Endothelial cell of umbilical vein (primary cell): ENCODE measurements around the gene FABP1. TPM values are rescaled to one million over a fixed set of nuclear protein-coding genes. Genes with fewer than 3 reads are reported as not detected.

Experiments used
- BruUV-seq: library from RNA; stranded (reverse); fragments of 400-500 nt; replicated peaks from 2 replicates; lab custom pipeline; 2021; lab: Mats Ljungman, UMichigan
- CTCF ChIA-PET: fragments of 300-600, 350-600 bp; sonication (Branson Sonifier 250); formaldehyde crosslinking; loops from one replicate; lab custom pipeline; 2021; ENCODE audit warnings: antibody characterized with exemption, inconsistent platforms; lab: Charles Lee
- POLR2A ChIA-PET: fragments of 300-600, 350-600 bp; sonication (Branson Sonifier 250); formaldehyde crosslinking; loops from one replicate; lab custom pipeline; 2021; ENCODE audit warnings: antibody characterized with exemption, inconsistent platforms; lab: Charles Lee
- DNase-seq: peaks from one replicate; pipeline ENCODE4 v3.0.0-alpha.2; 2011; ENCODE audit warnings: low read depth, low spot score
- FAIRE-seq: peaks from 2 replicates; lab custom pipeline; 2011; peaks lifted over from hg19 to GRCh38; lab: Jason Lieb, UNC
- H2AFZ ChIP-seq: 2 replicates; pipeline ENCODE4 v1.6.0; 2012; ENCODE audit warnings: low read depth, low read length, control low read depth, inconsistent platforms
- H3K27ac ChIP-seq: 2 replicates; pipeline ENCODE4 v1.5.1; 2011; ENCODE audit warnings: low read depth, mild to moderate bottlenecking, control low read depth, low read length, moderate library complexity; ENCODE audit not compliant: insufficient read depth
- H3K27me3 ChIP-seq, 2 experiments: 2 replicates each; pipeline versions ENCODE4 v1.6.0 to v1.6.1; 2011; ENCODE audit warnings: low read length in 2 of 2, mixed read lengths in 1 of 2; ENCODE audit not compliant: control insufficient read depth in 2 of 2, insufficient read depth in 2 of 2
- H3K36me3 ChIP-seq, 2 experiments: 2 replicates in 1 of 2; 3 replicates in 1 of 2; pipeline ENCODE4 v1.5.1; 2011; ENCODE audit warnings: low read length in 2 of 2, mild to moderate bottlenecking in 1 of 2, moderate library complexity in 1 of 2; ENCODE audit not compliant: control insufficient read depth in 2 of 2, insufficient read depth in 2 of 2; ENCODE audit errors: extremely low read depth in 1 of 2
- H3K4me1 ChIP-seq: 3 replicates; pipeline ENCODE4 v1.5.1; 2011; ENCODE audit warnings: mild to moderate bottlenecking, low read length; ENCODE audit not compliant: control insufficient read depth, insufficient read depth; ENCODE audit errors: extremely low read depth
- H3K4me2 ChIP-seq: 2 replicates; pipeline ENCODE4 v1.6.1; 2011; ENCODE audit warnings: low read length, control low read depth, mixed read lengths; ENCODE audit not compliant: insufficient read depth
- H3K4me3 ChIP-seq, 3 experiments: fragments of 200-600 bp in 1 of 3; sonication (generic), shearing (Covaris generic) in 1 of 3; replicated peaks in 1 of 3; 2 replicates each; pipeline ENCODE4 v1.5.1; 2011 to 2016; ENCODE audit warnings: control low read depth in 3 of 3, low read length in 3 of 3, mild to moderate bottlenecking in 2 of 3, inconsistent platforms in 1 of 3, low read depth in 1 of 3, moderate library complexity in 1 of 3; ENCODE audit not compliant: insufficient read depth in 1 of 3
- H3K79me2 ChIP-seq: 2 replicates; pipeline ENCODE4 v1.6.0; 2012; ENCODE audit warnings: low read length, inconsistent platforms; ENCODE audit not compliant: control insufficient read depth, insufficient read depth
- H3K9ac ChIP-seq: replicated peaks from 2 replicates; pipeline ENCODE3; 2011; ENCODE audit warnings: low read length, control low read depth; ENCODE audit not compliant: insufficient read depth; ENCODE audit errors: extremely low read depth
- H3K9me1 ChIP-seq: replicated peaks from 3 replicates; pipeline ENCODE4 v1.6.0; 2011; ENCODE audit warnings: mild to moderate bottlenecking, low read length; ENCODE audit not compliant: control insufficient read depth, insufficient read depth; ENCODE audit errors: extremely low read depth
- H3K9me3 ChIP-seq: replicated peaks from 2 replicates; pipeline ENCODE4 v1.5.1; 2012; ENCODE audit warnings: low read length, inconsistent platforms; ENCODE audit not compliant: control insufficient read depth, insufficient read depth
- H4K20me1 ChIP-seq: replicated peaks from 2 replicates; pipeline ENCODE3; 2011; ENCODE audit warnings: mild to moderate bottlenecking, low read length; ENCODE audit not compliant: control insufficient read depth, insufficient read depth; ENCODE audit errors: extremely low read depth
- CTCF ChIP-seq, 2 donors: IDR thresholded peaks; 1 replicate in 1 of 2; 2 replicates in 1 of 2; pipeline ENCODE4 v1.5.1; 2011; ENCODE audit warnings: low read length in 2 of 2, mild to moderate bottlenecking in 2 of 2, moderate library complexity in 2 of 2, control low read depth in 1 of 2, inconsistent platforms in 1 of 2, low read depth in 1 of 2; ENCODE audit not compliant: insufficient read depth in 1 of 2; ENCODE audit errors: extremely low read depth in 1 of 2
- EZH2 ChIP-seq: IDR thresholded peaks from 2 replicates; pipeline ENCODE4 v1.6.1; 2012; ENCODE audit warnings: borderline replicate concordance, low read depth, mild to moderate bottlenecking, moderate library complexity, low read length, inconsistent platforms; ENCODE audit not compliant: severe bottlenecking
- FOS ChIP-seq: IDR thresholded peaks from 2 replicates; pipeline ENCODE4 v1.6.1; 2011; ENCODE audit warnings: mild to moderate bottlenecking, low read length, moderate library complexity, borderline replicate concordance; ENCODE audit not compliant: insufficient read depth
- GATA2 ChIP-seq: IDR thresholded peaks from 2 replicates; pipeline ENCODE4 v1.7.0; 2011; ENCODE audit warnings: low read depth, mild to moderate bottlenecking, moderate library complexity, mixed read lengths, low read length; ENCODE audit not compliant: insufficient read length, insufficient read depth
- JUN ChIP-seq: IDR thresholded peaks from 2 replicates; pipeline ENCODE4 v1.6.1; 2011; ENCODE audit warnings: borderline replicate concordance, low read depth; ENCODE audit not compliant: insufficient read length, insufficient read depth
- MAX ChIP-seq: IDR thresholded peaks from 2 replicates; pipeline ENCODE4 v1.6.1; 2011; ENCODE audit not compliant: insufficient read depth, insufficient read length
- MYC ChIP-seq: IDR thresholded peaks from one replicate; pipeline ENCODE4 v1.6.1; 2011; ENCODE audit warnings: mild to moderate bottlenecking, low read depth, low read length
- POLR2A ChIP-seq: IDR thresholded peaks from 2 replicates; pipeline ENCODE4 v1.6.1; 2012; ENCODE audit warnings: low read depth, mild to moderate bottlenecking, control low read depth, low read length
- POLR2AphosphoS5 ChIP-seq: IDR thresholded peaks from 2 replicates; pipeline ENCODE4 v1.6.1; 2012; ENCODE audit warnings: low read depth, mild to moderate bottlenecking, control low read depth, low read length, moderate library complexity; ENCODE audit not compliant: insufficient read depth
- dilution Hi-C: fragments of 300-500 bp; cut with MboI; formaldehyde crosslinking; loops from one replicate; pipeline ENCODE4 v1.15.0; 2019; ENCODE audit warnings: low sequenced_read_pairs; ENCODE audit not compliant: extremely low pct_ligation_motif_present
- intact Hi-C: fragments of 100-400 bp; cut with micrococcal nuclease; formaldehyde crosslinking; loops from one replicate; pipeline ENCODE4 v1.10.0; 2022
- polyA plus RNA-seq, 4 experiments: library from polyadenylated mRNA; depleted of rRNA in 3 of 4; stranded (reverse) in 3 of 4; unstranded in 1 of 4; fragments of >200 nt; gene quantifications; 2 replicates each; pipeline versions ENCODE4 v1.2.1 to v1.2.3, GENCODE V29; 2011 to 2012; ENCODE audit warnings: missing spikeins in 1 of 4
- total RNA-seq: library from RNA; stranded (reverse); gene quantifications from 2 replicates; pipeline ENCODE4 v1.2.3, GENCODE V29; 2021

The FABP1 gene
- total and polyA plus RNA-seq, 2 donors (not counting 3 experiments of a cell fraction or from before 2014, with no cell fraction given) = not detected

GRCh38 chr2:88167740-88168139, 39.9 kb upstream of the FABP1 start:
- Histone ChIP-seq H3K9me1 (no peaks in the 10 kb centered on the region), H3K4me2 (no peak overlapping the region), H2AFZ (no peak overlapping the region), H3K27ac (no peak overlapping the region), H3K9ac (no peak overlapping the region), H3K79me2 (no peaks in the 10 kb centered on the region), H3K27me3 (peaks cover 3 to 11% of the 10 kb centered on the region in 2 experiments), H4K20me1 (no peaks in the 10 kb centered on the region), H3K4me3 (no peak overlapping the region), H3K9me3 (no peaks in the 10 kb centered on the region), H3K36me3 (no peaks in the 10 kb centered on the region), H3K4me1 (no peaks in the 10 kb centered on the region)
- BruUV-seq = no TSS peak
- dilution Hi-C loops (no loop called here), intact Hi-C loops (no loop called here)
- CTCF ChIA-PET = no interaction called here
- FAIRE-seq = no peak
- POLR2A ChIA-PET = no interaction called here
- DNase-seq = no peak
- no peak for TF ChIP-seq MYC

GRCh38 chr2:88165332-88166003, 37.6 kb upstream of the FABP1 start:
- Histone ChIP-seq H3K27ac (no peak overlapping the region), H3K4me1 (no peaks in the 10 kb centered on the region), H3K9me3 (no peaks in the 10 kb centered on the region), H3K36me3 (no peaks in the 10 kb centered on the region), H4K20me1 (no peaks in the 10 kb centered on the region), H3K79me2 (no peaks in the 10 kb centered on the region), H3K9me1 (no peaks in the 10 kb centered on the region), H3K4me2 (no peak overlapping the region), H2AFZ (no peak overlapping the region), H3K4me3 (no peak overlapping the region), H3K27me3 (peaks cover 0 to 3% of the 10 kb centered on the region in 2 experiments), H3K9ac (no peak overlapping the region)
- POLR2A ChIA-PET = no interaction called here
- intact Hi-C loops = no loop called here
- no TSS peak for BruUV-seq
- FAIRE-seq (no peak), DNase-seq (no peak)
- CTCF ChIA-PET = no interaction called here
- dilution Hi-C loops = no loop called here
- TF ChIP-seq MYC = no peak
- no peak for TF ChIP-seq POLR2A
- no peak for TF ChIP-seq CTCF (IDR thresholded peaks at IDR 0.05; ENCODE audit: extremely low read depth in 1 of 2, insufficient read depth in 1 of 2, low read depth in 1 of 2, low read length in 2 of 2)
- TF ChIP-seq FOS = no peak
- no peak for TF ChIP-seq GATA2
- TF ChIP-seq JUN = no peak
- TF ChIP-seq EZH2 = no peak
- no peak for TF ChIP-seq POLR2AphosphoS5
- TF ChIP-seq MAX = no peak
